Right cardiac atrium (tissue), 5 donors: ENCODE measurements around the gene MYBL2. TPM values are rescaled to one million over a fixed set of nuclear protein-coding genes. Genes with fewer than 3 reads are reported as not detected.

Source experiments
- ATAC-seq, 2 donors: fragments of 200-7000 bp; cut with Tn5 transposase; one replicate each; pipeline versions ENCODE4 v1.8.0 to v1.9.1; 2020; ENCODE audit warnings: moderate library complexity in 2 of 2, mild to moderate bottlenecking in 1 of 2
- DNase-seq, 3 donors: peaks; one replicate each; pipeline ENCODE4 v3.0.0-alpha.2; 2020
- H3K27ac ChIP-seq: one replicate; pipeline ENCODE4 v1.5.1; 2013; ENCODE audit warnings: mild to moderate bottlenecking, low read length, control low read depth, moderate library complexity
- H3K27me3 ChIP-seq: one replicate; pipeline ENCODE4 v1.6.1; 2013; ENCODE audit not compliant: control insufficient read depth, insufficient read depth
- H3K4me1 ChIP-seq: one replicate; pipeline ENCODE4 v1.6.1; 2013; ENCODE audit warnings: low read length; ENCODE audit not compliant: control insufficient read depth, insufficient read depth
- H3K4me3 ChIP-seq: one replicate; pipeline ENCODE4 v1.5.1; 2013; ENCODE audit warnings: low read length, control low read depth
- H3K9me3 ChIP-seq: one replicate; pipeline ENCODE4 v1.6.1; 2013; ENCODE audit warnings: low read length; ENCODE audit not compliant: control insufficient read depth
- WGBS: extraction: QIAGEN DNeasy Blood & Tissue Kit; methylation state at CpG from one replicate; pipeline ENCODE4 v1.1.7; 2013; 5-methylcytosine and 5-hydroxymethylcytosine counted together
- intact Hi-C, 4 donors: fragments of 100-400 bp; cut with DNase I; formaldehyde crosslinking; loops; one replicate each; pipeline versions ENCODE4 v1.11.0 to v1.14.0; 2022 to 2023
- polyA plus RNA-seq: library from polyadenylated mRNA; stranded (reverse); fragments of 200-250 nt; gene quantifications from one replicate; pipeline ENCODE4 v1.2.3, GENCODE V29; 2013
- total RNA-seq, 4 donors: library from RNA; stranded (reverse); fragmentation: NEBNext Ultra II Directional; extraction: Animal tissue kit (Norgen Biotek cat#: 25700); gene quantifications; one replicate each; pipeline ENCODE4 v1.2.1, GENCODE V29; 2021
- donor health status: healthy with polysubstance abuse.
- donor health status: DM: no; HTN: yes; CAD: no.
- donor health status: DM: no; HTN: no; CAD: no.
- donor health status: DM: no; HTN: yes; CAD: no; lungs with severe emphysema.
- donor health status: DM: yes; HTN: yes; CAD: no.

The MYBL2 gene
- total and polyA plus RNA-seq, 5 donors = 0.11 to 1.4 (median 0.50) TPM; not detected in 1

DNA sequence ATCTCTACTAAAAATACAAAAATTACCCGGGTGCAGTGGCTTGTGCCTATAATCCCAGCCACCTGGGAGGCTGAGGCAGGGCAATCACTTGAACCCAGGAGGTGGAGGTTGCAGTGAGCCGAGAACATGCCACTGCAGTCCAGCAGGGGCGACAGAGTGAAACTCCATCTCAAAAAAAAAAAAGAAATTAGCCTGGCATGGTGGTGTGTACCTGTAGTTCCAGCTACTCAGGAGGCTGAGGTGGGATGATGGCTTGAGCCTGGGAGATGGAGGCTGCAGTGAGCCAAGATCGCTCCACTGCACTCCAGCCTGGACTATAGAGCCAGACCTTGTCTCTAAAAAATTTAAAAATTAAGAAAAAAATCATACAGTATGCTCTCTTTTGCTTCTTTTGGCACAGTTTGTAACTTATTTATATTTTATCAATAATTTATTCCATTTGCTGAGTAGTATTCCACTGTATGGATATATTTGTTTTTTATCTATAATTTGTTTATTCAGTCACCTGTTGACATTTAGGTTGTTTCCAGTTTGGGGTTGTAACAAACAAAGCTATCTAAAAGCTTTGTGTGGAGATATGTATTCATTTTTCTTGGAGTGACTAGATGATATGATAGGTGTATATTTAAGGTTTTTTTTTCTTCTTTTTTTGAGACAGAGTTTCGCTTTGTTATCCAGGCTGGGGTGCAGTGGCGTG is 8.0 kb upstream of the MYBL2 start:
- Histone ChIP-seq H3K27me3 (no peaks in the 10 kb centered on the region), H3K27ac (no peak overlapping the region), H3K4me1 (no peaks in the 10 kb centered on the region), H3K9me3 (no peaks in the 10 kb centered on the region), H3K4me3 (no peak overlapping the region)
- DNase-seq (no peak), ATAC-seq (no peak)
- WGBS = 88% methylated on average over 6 of the region's 6 CpGs
- intact Hi-C loops = no loop called here

DNA sequence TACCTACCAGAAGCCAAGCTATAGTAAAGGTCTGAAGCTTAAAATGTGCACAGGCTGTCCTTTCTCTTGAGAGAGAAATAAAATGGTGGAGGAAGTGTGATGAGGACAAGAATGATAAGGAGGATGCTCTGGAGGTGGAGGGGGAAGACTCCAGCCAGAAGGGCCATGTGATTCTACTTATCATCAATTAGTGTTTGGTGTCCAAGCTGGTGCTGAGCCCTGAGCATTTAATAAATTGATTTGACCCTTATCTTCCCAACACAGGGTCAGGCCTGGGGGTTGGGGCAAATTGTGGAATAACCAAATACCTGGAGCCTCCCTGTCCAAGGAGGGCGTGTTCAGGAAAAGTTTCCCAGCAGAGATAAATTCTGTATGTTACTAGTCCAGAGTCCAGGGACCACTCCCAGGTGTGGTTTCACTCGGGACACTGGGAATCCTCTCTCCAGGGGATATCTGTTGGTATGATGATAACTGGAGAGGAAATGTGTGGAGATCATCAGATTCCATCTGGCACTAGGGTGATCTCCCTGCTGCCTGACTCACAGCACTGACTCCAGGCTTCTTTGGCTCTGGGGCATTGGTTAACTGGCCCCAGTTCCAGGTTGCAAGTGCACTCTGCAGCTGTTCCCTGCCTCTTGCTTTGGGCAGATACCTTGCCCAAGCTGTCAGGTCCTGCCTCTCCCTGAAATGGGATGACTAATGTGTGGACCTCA is 3.8 kb upstream of the MYBL2 start:
- Histone ChIP-seq H3K4me3 (no peak overlapping the region), H3K27ac (no peak overlapping the region), H3K27me3 (peaks cover 2% of the 10 kb centered on the region), H3K9me3 (no peaks in the 10 kb centered on the region), H3K4me1 (peaks cover 4% of the 10 kb centered on the region)
- intact Hi-C loops = no loop called here
- ATAC-seq (no peak), DNase-seq (no peak)
- 47% methylated on average over 2 of the region's 2 CpGs for WGBS

DNA sequence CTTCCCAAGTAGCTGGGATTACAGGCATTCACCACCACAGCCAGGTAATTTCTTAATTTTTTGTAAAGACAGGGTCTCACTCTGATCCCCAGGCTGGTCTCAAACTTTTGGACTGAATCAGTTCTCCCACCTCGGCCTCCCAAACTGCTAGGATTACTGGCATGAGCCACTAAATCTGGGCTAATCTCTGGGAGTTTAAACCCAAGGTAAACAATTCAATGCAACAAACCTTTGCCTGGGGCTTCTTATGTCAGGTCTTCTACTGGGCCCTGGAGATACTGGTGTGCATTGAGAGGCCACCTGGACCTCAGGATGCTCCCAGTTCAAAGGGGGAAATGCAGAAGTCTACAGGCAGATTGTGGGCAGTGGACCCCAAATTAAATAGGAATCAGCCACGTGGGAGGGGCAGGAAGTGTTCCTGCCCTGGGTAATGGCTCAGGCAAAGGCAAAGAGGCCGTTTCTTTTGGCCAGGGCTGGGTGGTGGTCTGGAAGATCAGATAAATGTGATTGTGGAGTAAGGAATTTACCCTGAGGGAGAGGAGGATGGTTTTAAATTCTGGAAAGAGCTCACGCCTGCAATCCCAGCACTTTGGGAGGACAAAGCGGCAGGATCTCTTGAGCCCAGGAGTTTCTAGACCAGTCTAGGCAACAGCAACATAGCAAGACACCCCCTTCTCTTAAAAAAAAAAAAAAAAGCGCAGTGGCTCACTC is 1.3 kb upstream of the MYBL2 start:
- H3K4me1 ChIP-seq = peaks cover 4% of the 10 kb centered on the region
- intact Hi-C loops = no loop called here
- WGBS = 75% methylated on average over 6 of the region's 6 CpGs
- no peak overlapping the region for H3K27ac ChIP-seq
- DNase-seq (no peak), ATAC-seq (no peak)
- H3K27me3 ChIP-seq = peaks cover 5% of the 10 kb centered on the region
- no peak overlapping the region for H3K4me3 ChIP-seq
- H3K9me3 ChIP-seq = no peaks in the 10 kb centered on the region

DNA sequence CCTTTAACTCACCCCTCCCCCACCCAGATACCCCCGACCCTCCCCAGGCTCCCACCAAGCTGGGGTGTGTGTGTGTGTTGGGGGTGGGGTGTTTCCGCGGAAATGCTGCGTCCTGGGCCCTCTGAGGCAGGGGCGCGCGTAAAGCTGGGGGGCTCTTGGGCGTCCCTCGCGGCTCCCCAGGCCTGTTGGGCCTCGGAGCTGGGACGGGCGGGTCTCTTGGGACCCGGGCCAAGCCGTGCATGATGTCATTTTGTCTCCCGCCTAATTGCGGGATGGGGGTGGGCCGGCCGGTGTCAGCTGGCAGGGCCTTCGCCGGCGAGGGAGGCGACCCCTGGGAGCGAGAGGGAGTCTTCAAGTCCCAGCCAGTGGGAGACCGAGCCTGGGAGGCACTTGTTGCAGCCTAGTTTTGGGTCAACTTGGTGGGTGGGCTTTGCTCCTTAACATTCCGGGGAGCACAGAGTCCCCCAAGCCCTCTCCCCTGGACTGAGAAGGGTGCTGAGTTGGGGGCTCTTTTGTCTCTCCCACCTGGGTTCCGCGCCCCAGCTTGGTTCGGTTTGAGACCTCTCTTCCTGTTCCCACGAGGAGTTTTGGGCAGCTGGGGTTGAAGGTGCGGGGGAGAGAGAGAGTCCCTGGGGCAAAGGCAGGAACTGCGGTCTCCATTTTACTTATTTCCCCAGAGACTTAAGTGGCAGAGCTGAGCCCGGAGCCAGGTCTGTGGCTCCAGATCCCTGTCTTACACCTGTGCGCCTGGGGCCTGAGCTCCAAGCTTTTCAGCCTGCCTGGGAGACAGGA is 623 bp downstream of the MYBL2 start:
- Histone ChIP-seq H3K27me3 (peaks cover 5% of the 10 kb centered on the region), H3K4me3 (peak overlapping the region; percentile 31), H3K4me1 (peaks cover 4% of the 10 kb centered on the region), H3K9me3 (no peaks in the 10 kb centered on the region), H3K27ac (no peak overlapping the region)
- intact Hi-C loops = no loop called here
- DNase-seq = no peak
- ATAC-seq = no peak
- WGBS = 4% methylated on average over 34 of the region's 34 CpGs

DNA sequence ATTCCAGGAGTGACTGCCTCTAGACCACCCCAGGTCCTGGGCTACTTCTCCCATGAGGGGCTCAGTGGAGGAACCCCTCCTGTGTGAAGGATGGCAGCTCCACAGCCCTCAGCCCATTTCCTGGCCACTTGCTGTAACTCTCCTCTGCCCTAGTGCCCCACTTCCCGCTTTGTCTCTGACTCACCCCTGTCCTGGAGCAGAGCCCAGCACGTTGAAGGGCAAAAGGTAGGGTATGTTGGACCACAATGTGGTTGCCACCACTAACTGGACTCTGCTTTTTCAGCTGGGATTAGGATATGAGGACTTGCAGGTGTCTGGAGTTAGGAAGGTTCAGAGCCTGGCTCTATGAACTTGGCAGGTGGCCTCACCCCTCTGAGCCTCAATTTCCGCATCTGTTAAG is 2.4 kb downstream of the MYBL2 start:
- WGBS = 82% methylated on average over 3 of the region's 3 CpGs
- no peak for ATAC-seq
- H3K27me3 ChIP-seq = peaks cover 5% of the 10 kb centered on the region

DNA sequence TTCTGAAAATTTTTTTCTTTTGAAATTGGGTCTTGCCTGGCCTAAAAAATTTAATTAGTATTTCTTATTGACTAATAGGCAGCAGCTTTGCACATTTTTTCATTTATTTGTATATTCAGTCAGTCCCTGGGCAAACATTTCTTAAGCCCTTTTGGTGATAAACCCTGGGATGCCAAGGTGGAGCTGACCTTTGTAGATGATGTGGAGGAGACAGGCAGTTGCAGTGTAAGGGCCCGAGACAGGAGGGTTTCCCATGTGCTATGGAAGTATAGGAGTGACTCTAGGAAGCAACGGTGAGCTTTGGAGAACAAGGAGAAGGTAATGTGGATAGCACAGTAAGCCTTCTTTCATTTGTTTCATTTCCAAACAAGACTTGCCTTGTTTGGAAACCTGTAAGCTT is 3.5 kb downstream of the MYBL2 start:
- WGBS = 91% methylated on average over 2 of the region's 2 CpGs
- H3K4me1 ChIP-seq = peaks cover 4% of the 10 kb centered on the region
- DNase-seq (no peak), ATAC-seq (no peak)
- no peaks in the 10 kb centered on the region for H3K9me3 ChIP-seq
- H3K4me3 ChIP-seq = no peak overlapping the region
- no peak overlapping the region for H3K27ac ChIP-seq
- intact Hi-C loops = no loop called here
- peaks cover 3% of the 10 kb centered on the region for H3K27me3 ChIP-seq

More for the DNA sequence above, 2.4 kb downstream of the MYBL2 start:
- no peak for DNase-seq
- Histone ChIP-seq H3K4me1 (peaks cover 4% of the 10 kb centered on the region), H3K4me3 (no peak overlapping the region), H3K9me3 (no peaks in the 10 kb centered on the region), H3K27ac (no peak overlapping the region)
- intact Hi-C loops = no loop called here

DNA sequence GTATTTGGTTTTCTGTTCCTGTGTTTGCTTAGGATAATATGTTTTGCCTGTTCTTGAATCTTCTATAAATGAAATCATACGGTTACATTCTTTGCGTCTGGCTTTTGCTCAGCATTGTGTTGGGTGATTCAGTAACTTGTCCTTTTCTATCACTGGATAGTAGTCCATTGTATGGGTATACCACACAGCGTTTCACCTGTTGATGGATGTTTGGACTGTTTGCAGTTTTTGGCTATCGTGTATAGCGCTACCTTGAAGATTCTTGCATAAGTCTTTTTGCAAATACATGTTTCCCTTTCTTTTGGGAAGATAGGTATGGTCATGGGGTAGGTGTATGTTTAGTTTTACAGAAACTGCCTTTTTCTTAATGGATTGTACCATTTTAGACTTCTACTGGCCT is 9.5 kb downstream of the MYBL2 start:
- 93% methylated on average over 5 of the region's 5 CpGs for WGBS
- no peaks in the 10 kb centered on the region for H3K4me1 ChIP-seq
- H3K27me3 ChIP-seq = no peaks in the 10 kb centered on the region
- DNase-seq (no peak), ATAC-seq (no peak)
- no peak overlapping the region for H3K4me3 ChIP-seq
- H3K9me3 ChIP-seq = no peaks in the 10 kb centered on the region
- intact Hi-C loops = no loop called here
- H3K27ac ChIP-seq = no peak overlapping the region

DNA sequence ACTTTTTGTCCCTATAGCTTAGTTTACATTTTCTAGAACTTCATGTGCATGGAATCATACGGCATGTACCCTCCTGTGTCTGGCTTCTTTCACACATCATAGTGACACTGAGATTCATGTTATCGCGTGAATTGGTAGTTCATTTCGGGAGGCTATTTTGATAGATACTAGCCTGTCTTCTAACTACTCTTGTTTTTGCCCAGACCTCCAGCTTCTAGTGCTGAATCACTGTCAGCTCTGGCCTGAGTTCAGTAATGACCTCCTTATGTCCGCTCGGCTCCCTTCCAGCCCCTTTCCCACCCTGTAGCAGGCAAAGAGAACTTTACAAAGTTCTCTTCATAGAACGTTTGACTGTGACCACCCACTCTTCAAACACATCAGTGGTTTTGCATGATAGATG is 14.1 kb downstream of the MYBL2 start:
- ATAC-seq (no peak), DNase-seq (no peak)
- intact Hi-C loops = no loop called here
- no peaks in the 10 kb centered on the region for H3K27me3 ChIP-seq
- no peak overlapping the region for H3K27ac ChIP-seq
- H3K9me3 ChIP-seq = no peaks in the 10 kb centered on the region
- WGBS = 83% methylated on average over 7 of the region's 7 CpGs
- H3K4me1 ChIP-seq = no peaks in the 10 kb centered on the region
- H3K4me3 ChIP-seq = no peak overlapping the region

DNA sequence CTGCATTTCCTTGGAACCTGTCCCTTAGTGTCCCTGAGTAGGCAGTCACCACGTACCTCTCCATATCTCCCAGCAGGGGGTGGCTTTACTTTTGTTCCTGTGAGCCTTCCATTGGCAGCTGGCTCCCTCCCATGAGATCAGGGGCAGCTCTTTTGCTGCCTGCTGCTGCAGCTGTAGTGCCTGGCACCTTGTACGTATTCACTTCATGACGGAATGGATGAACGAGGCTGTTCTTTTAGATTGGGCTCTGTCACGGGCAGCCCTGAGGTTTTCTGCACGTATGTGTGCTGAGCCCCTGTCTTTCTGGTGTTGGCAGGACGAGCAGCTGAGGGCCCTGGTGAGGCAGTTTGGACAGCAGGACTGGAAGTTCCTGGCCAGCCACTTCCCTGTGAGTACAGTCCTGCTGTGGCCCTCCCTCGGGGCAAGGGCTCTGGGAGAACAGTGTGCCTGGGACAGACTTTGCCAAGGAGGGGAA is 14.6 kb downstream of the MYBL2 start:
- no peak overlapping the region for H3K27ac ChIP-seq
- H3K9me3 ChIP-seq = no peaks in the 10 kb centered on the region
- intact Hi-C loops = no loop called here
- H3K27me3 ChIP-seq = no peaks in the 10 kb centered on the region
- DNase-seq (no peak), ATAC-seq (peak in 1 of 2 donors; percentile 54)
- H3K4me1 ChIP-seq = no peaks in the 10 kb centered on the region
- 66% methylated on average over 8 of the region's 8 CpGs for WGBS
- no peak overlapping the region for H3K4me3 ChIP-seq

DNA sequence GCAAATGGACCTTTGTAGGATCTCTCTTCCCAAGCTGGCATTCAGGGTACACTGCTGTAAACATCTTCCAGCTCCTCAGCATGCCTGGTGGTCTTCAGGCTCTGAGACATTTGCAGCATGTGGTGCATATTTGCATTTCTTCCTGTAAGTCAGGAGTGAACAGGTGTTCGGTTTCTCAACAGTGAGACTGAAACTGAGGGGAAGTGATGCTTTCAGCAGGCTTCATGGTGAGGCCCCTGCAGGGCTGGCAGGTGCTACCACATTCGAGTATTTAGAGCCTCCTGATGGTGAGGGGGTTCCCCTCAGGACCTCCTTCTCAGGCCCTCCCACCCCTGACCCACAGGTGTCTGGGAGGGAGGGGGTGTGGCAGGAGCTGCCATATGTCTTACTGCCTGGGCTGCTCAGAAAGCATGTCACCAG is 15.1 kb downstream of the MYBL2 start:
- ATAC-seq (no peak), DNase-seq (no peak)
- intact Hi-C loops = no loop called here
- Histone ChIP-seq H3K4me1 (no peaks in the 10 kb centered on the region), H3K27me3 (no peaks in the 10 kb centered on the region), H3K4me3 (no peak overlapping the region), H3K9me3 (no peaks in the 10 kb centered on the region), H3K27ac (no peak overlapping the region)
- WGBS = 57% methylated on average over 2 of the region's 2 CpGs
